ENCODE measurements around the gene TACR2.

- no peak for TF ChIP-seq CTCF (IDR thresholded peaks at IDR 0.05)
- TF ChIP-seq POLR2A (IDR thresholded peaks at IDR 0.05): no peak
Measured at GRCh38 chr10:69419096-69419743, 2.5 kb upstream of the TACR2 start.

All from testis (tissue), 2 donors.